IMR-90 (cell line): ENCODE measurements around the gene ITGA1. TPM values are rescaled to one million over a fixed set of nuclear protein-coding genes. Genes with fewer than 3 reads are reported as not detected.

ENCODE experiments used
- ATAC-seq: fragments of 200-7000 bp; cut with Tn5 transposase; 2 replicates; pipeline ENCODE4 v1.9.1; 2020; ENCODE audit warnings: low read depth, mild to moderate bottlenecking, moderate library complexity
- BruUV-seq: library from RNA; stranded (reverse); fragments of 400-500 nt; replicated peaks from 2 replicates; lab custom pipeline; 2021; lab: Mats Ljungman, UMichigan
- CTCF ChIA-PET: fragments of 300-600 bp; formaldehyde crosslinking; extraction: SDS; loops from one replicate; lab custom pipeline; 2021; ENCODE audit warnings: antibody characterized with exemption; lab: Yijun Ruan, JAX
- POLR2A ChIA-PET: fragments of 300-600 bp; sonication (Branson Sonifier 250); formaldehyde crosslinking; loops from one replicate; lab custom pipeline; 2022; ENCODE audit warnings: antibody characterized with exemption; ENCODE audit not compliant: unreplicated experiment; lab: Charles Lee
- DNase-seq: peaks from one replicate; pipeline ENCODE4 v3.0.0; 2013
- H2AFZ ChIP-seq: replicated peaks from 2 replicates; pipeline ENCODE3; 2013; ENCODE audit warnings: low read length, mild to moderate bottlenecking; ENCODE audit not compliant: poor library complexity
- H2AK5ac ChIP-seq: 2 replicates; pipeline ENCODE4 v1.6.1; 2013; ENCODE audit warnings: low read depth, low read length, inconsistent platforms
- H2AK9ac ChIP-seq: replicated peaks from 2 replicates; pipeline ENCODE3; 2013; ENCODE audit warnings: mild to moderate bottlenecking, low read depth, low read length, moderate library complexity; ENCODE audit not compliant: poor library complexity
- H2BK120ac ChIP-seq: 2 replicates; pipeline ENCODE4 v1.6.1; 2013; ENCODE audit warnings: low read depth, low read length, inconsistent platforms
- H2BK15ac ChIP-seq: 3 replicates; pipeline ENCODE4 v1.6.1; 2013; ENCODE audit warnings: low read depth, low read length, inconsistent platforms
- H2BK20ac ChIP-seq: 2 replicates; pipeline ENCODE4 v1.6.1; 2013; ENCODE audit warnings: low read depth, mild to moderate bottlenecking, inconsistent platforms, low read length, moderate library complexity
- H2BK5ac ChIP-seq: 2 replicates; pipeline ENCODE4 v1.6.1; 2013; ENCODE audit warnings: mild to moderate bottlenecking, low read depth, low read length, inconsistent platforms; ENCODE audit not compliant: poor library complexity, severe bottlenecking
- H3K14ac ChIP-seq: replicated peaks from 2 replicates; pipeline ENCODE4 v1.6.1; 2013; ENCODE audit warnings: low read depth, low read length, inconsistent platforms
- H3K18ac ChIP-seq: 2 replicates; pipeline ENCODE4 v1.6.1; 2013; ENCODE audit warnings: low read depth, low read length, control low read depth
- H3K23ac ChIP-seq: 2 replicates; pipeline ENCODE4 v1.6.1; 2013; ENCODE audit warnings: low read depth, low read length, inconsistent platforms
- H3K27ac ChIP-seq: 2 replicates; pipeline ENCODE4 v1.5.1; 2013; ENCODE audit warnings: mild to moderate bottlenecking, control low read depth, low read length; ENCODE audit not compliant: insufficient read depth
- H3K27me3 ChIP-seq: 2 replicates; pipeline ENCODE4 v1.6.1; 2013; ENCODE audit warnings: low read length; ENCODE audit not compliant: control insufficient read depth, insufficient read depth
- H3K36me3 ChIP-seq: 2 replicates; pipeline ENCODE4 v1.6.1; 2013; ENCODE audit warnings: low read length, mixed read lengths; ENCODE audit not compliant: control insufficient read depth, insufficient read depth
- H3K4ac ChIP-seq: 2 replicates; pipeline ENCODE4 v1.6.1; 2013; ENCODE audit warnings: low read depth, low read length, inconsistent platforms
- H3K4me1 ChIP-seq: 2 replicates; pipeline ENCODE4 v1.6.1; 2013; ENCODE audit warnings: low read length, mixed read lengths; ENCODE audit not compliant: control insufficient read depth, insufficient read depth
- H3K4me2 ChIP-seq: 2 replicates; pipeline ENCODE4 v1.6.1; 2013; ENCODE audit warnings: low read depth, mild to moderate bottlenecking, control low read depth, low read length, moderate library complexity
- H3K4me3 ChIP-seq: 2 replicates; pipeline ENCODE4 v1.5.1; 2013; ENCODE audit warnings: low read depth, mild to moderate bottlenecking, control low read depth, low read length, moderate library complexity; ENCODE audit not compliant: insufficient read depth
- H3K56ac ChIP-seq: 2 replicates; pipeline ENCODE4 v1.6.1; 2013; ENCODE audit warnings: low read length, inconsistent platforms; ENCODE audit not compliant: insufficient read depth; ENCODE audit errors: extremely low read depth
- H3K79me1 ChIP-seq, 2 experiments: 2 replicates each; pipeline ENCODE4 v1.6.1; 2013; ENCODE audit warnings: low read length in 2 of 2, inconsistent platforms in 1 of 2, low read depth in 1 of 2
- H3K9ac ChIP-seq: 2 replicates; pipeline ENCODE4 v1.6.1; 2013; ENCODE audit warnings: low read depth, low read length, control low read depth
- H3K9me1 ChIP-seq: 2 replicates; pipeline ENCODE4 v1.6.1; 2013; ENCODE audit warnings: low read length, inconsistent platforms; ENCODE audit not compliant: insufficient read depth
- H3K9me3 ChIP-seq: 2 replicates; pipeline ENCODE4 v1.6.1; 2013; ENCODE audit warnings: low read length; ENCODE audit not compliant: control insufficient read depth, insufficient read depth
- H4K20me1 ChIP-seq: 2 replicates; pipeline ENCODE4 v1.6.1; 2013; ENCODE audit warnings: low read length, inconsistent platforms; ENCODE audit not compliant: insufficient read depth
- H4K5ac ChIP-seq: 2 replicates; pipeline ENCODE4 v1.6.1; 2013; ENCODE audit warnings: mild to moderate bottlenecking, low read depth, low read length, control low read depth
- H4K8ac ChIP-seq, 2 experiments: 2 replicates each; pipeline ENCODE4 v1.6.1; 2013; ENCODE audit warnings: low read depth in 2 of 2, low read length in 2 of 2, control low read depth in 1 of 2, inconsistent platforms in 1 of 2
- H4K91ac ChIP-seq: 2 replicates; pipeline ENCODE4 v1.6.1; 2013; ENCODE audit warnings: low read depth, low read length, inconsistent platforms; ENCODE audit not compliant: insufficient read depth
- CEBPB ChIP-seq: IDR thresholded peaks from 2 replicates; pipeline ENCODE4 v1.6.1; 2012; ENCODE audit warnings: low read depth, low read length, improper control_type of control experiment
- CHD1 ChIP-seq: IDR thresholded peaks from 2 replicates; pipeline ENCODE4 v1.6.1; 2012; ENCODE audit warnings: low read depth, low read length, improper control_type of control experiment
- FOS ChIP-seq: fragments of 150-350 bp; IDR thresholded peaks from 2 replicates; pipeline ENCODE4 v1.6.1; 2016; ENCODE audit warnings: low read depth, low read length
- MXI1 ChIP-seq: IDR thresholded peaks from 2 replicates; pipeline ENCODE4 v1.6.1; 2012; ENCODE audit warnings: low read depth, mild to moderate bottlenecking, low read length, moderate library complexity, borderline replicate concordance
- NFE2L2 ChIP-seq: fragments of 150-350 bp; IDR thresholded peaks from 2 replicates; pipeline ENCODE4 v1.6.1; 2016; ENCODE audit warnings: low read depth, mild to moderate bottlenecking, low read length
- POLR2A ChIP-seq: IDR thresholded peaks from 2 replicates; pipeline ENCODE4 v1.6.1; 2012; ENCODE audit warnings: mild to moderate bottlenecking, low read depth, low read length
- RAD21 ChIP-seq: IDR thresholded peaks from 2 replicates; pipeline ENCODE4 v1.6.1; 2012; ENCODE audit warnings: low read length, improper control_type of control experiment
- RFX5 ChIP-seq: IDR thresholded peaks from 2 replicates; pipeline ENCODE4 v1.8.0; 2012; ENCODE audit warnings: low read depth, mild to moderate bottlenecking, low read length, moderate library complexity
- SMC3 ChIP-seq: fragments of 150-350 bp; IDR thresholded peaks from 2 replicates; pipeline ENCODE4 v1.6.1; 2016; ENCODE audit warnings: low read depth, mild to moderate bottlenecking, antibody characterized with exemption, low read length, moderate library complexity
- WGBS, 2 experiments: methylation state at CpG; one replicate each; pipeline versions ENCODE4 v1.1.5 to v1.1.7; 2013; ENCODE audit warnings: missing lambda C conversion rate in 2 of 2; ENCODE audit not compliant: insufficient read length in 1 of 2; ENCODE audit errors: extremely low coverage in 2 of 2; 5-methylcytosine and 5-hydroxymethylcytosine counted together
- dilution Hi-C: fragments of 300-500 bp; cut with HindIII; formaldehyde crosslinking; loops from one replicate; pipeline ENCODE4 v1.14.3; 2018; ENCODE audit warnings: low sequenced_read_pairs; ENCODE audit not compliant: unreplicated experiment
- in situ Hi-C: fragments of 300-500 bp; cut with MboI; formaldehyde crosslinking; loops from 3 replicates; pipeline ENCODE4 v1.14.3; 2019; ENCODE audit warnings: low sequenced_read_pairs, inconsistent platforms, mixed read lengths
- intact Hi-C: fragments of 100-400 bp; cut with micrococcal nuclease; formaldehyde crosslinking; loops from 2 replicates; pipeline ENCODE4 v1.10.0; 2022
- polyA plus RNA-seq, 3 experiments: library from polyadenylated mRNA; depleted of rRNA; stranded (reverse); fragments of >200 nt; gene quantifications; 2 replicates each; pipeline ENCODE4 v1.2.3, GENCODE V29; 2012; ENCODE audit warnings: low replicate concordance in 1 of 3
- total RNA-seq: library from RNA; depleted of rRNA; stranded (reverse); fragments of >200 nt; gene quantifications from 2 replicates; pipeline ENCODE4 v1.2.3, GENCODE V29; 2012
- TF ChIP-seq, protein P1 (sequence below): fragments of 150-350 bp; IDR thresholded peaks from 2 replicates; pipeline ENCODE4 v1.6.1; 2017; ENCODE audit warnings: mild to moderate bottlenecking, antibody characterized with exemption, low read length, low read depth
- TF ChIP-seq, protein P2 (sequence below): fragments of 150-350 bp; IDR thresholded peaks from 2 replicates; pipeline ENCODE4 v1.6.1; 2016; ENCODE audit warnings: low read depth, mild to moderate bottlenecking, low read length, moderate library complexity, borderline replicate concordance
- TF ChIP-seq, protein P3 (sequence below): conservative IDR thresholded peaks from 2 replicates; pipeline ENCODE4 v1.5.1; 2012; ENCODE audit warnings: mild to moderate bottlenecking, low read depth, low read length, improper control_type of control experiment

ITGA1 gene
- total and polyA plus RNA-seq, 2 of the 4 experiments (the other 2 are of a cell fraction), result 22.3 to 95.2 TPM

DNA sequence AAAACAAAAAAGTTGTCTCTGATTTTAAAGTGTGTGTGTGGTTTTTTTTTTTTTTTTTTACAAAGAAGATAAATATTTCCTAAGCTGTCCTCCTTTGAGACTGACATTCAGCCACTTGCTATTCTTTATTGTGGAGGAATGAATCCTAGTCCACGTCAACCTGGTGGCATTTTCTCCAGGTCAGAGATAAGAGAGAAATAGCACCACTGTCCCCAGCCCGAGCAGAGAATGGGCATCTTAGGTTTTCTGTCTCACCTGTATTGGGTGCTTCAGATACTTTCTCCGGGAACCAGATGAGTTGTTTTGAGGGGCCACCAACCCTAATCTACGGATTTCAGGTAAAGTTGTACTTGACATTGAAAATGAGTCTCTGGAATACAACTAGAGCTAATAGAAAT lies 202.8 kb downstream of the ITGA1 start:
- no peak overlapping the region for H2AFZ ChIP-seq
- 60% methylated on average over 1 of the region's 4 CpGs; no CpG with 5 or more reads in 1 of the 2 experiments for WGBS, 2 experiments
- intact Hi-C loops, result loop anchor here (2.0 to 5.0 kb wide), 2 partner anchors 37 to 46 kb away; no protein-coding TSS in a partner anchor

More for the DNA sequence above, 202.8 kb downstream of the ITGA1 start:
- Histone ChIP-seq H4K8ac (no peak overlapping the region), H4K20me1 (0 out of 2 replicates have a peak, but pooled peaks cover 3% of the 10 kb centered on the region), H4K5ac (peak overlapping the region; percentile 28; the same call in 1 of the 2 replicates), H3K4me1 (peaks cover 16% of the 10 kb centered on the region; the same call in 1 of the 2 replicates), H2BK20ac (no peak overlapping the region), H3K79me1 (peaks cover 0 to 68% of the 10 kb centered on the region in 2 experiments; a peak in 2 of 4 replicates), H3K56ac (peak overlapping the region; percentile 67; the same call in 1 of the 2 replicates), H3K27ac (peak overlapping the region; percentile 15; the same call in 1 of the 2 replicates), H2BK15ac (peak overlapping the region; percentile 52; the same call in 1 of the 3 replicates), H2AK9ac (peak overlapping the region; percentile 55), H3K4ac (peak overlapping the region; percentile 22; the same call in 1 of the 2 replicates), H3K36me3 (peaks cover 5% of the 10 kb centered on the region; the same call in 1 of the 2 replicates), H3K14ac (peak overlapping the region; percentile 59), H3K4me2 (peak overlapping the region; percentile 93), H3K27me3 (no peaks in the 10 kb centered on the region), H2BK5ac (peak overlapping the region; percentile 50), H4K91ac (peak overlapping the region; percentile 25; the same call in 1 of the 2 replicates), H3K18ac (peak overlapping the region; percentile 57; the same call in 1 of the 2 replicates), H2BK120ac (no peak overlapping the region), H3K9ac (peak overlapping the region; percentile 73), H3K9me1 (peaks cover 4% of the 10 kb centered on the region; the same call in 1 of the 2 replicates), H3K9me3 (no peaks in the 10 kb centered on the region), H3K4me3 (peak overlapping the region; percentile 93), H3K23ac (peak overlapping the region; percentile 59), H2AK5ac (no peak overlapping the region; the same call in 1 of the 2 replicates)
- TF ChIP-seq, protein P1, sequence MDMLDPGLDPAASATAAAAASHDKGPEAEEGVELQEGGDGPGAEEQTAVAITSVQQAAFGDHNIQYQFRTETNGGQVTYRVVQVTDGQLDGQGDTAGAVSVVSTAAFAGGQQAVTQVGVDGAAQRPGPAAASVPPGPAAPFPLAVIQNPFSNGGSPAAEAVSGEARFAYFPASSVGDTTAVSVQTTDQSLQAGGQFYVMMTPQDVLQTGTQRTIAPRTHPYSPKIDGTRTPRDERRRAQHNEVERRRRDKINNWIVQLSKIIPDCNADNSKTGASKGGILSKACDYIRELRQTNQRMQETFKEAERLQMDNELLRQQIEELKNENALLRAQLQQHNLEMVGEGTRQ, result no peak
- TF ChIP-seq RAD21 (no peak), SMC3 (no peak), CHD1 (no peak), NFE2L2 (no peak), RFX5 (no peak), MXI1 (no peak), FOS (no peak), POLR2A (no peak), CEBPB (no peak)
- TF ChIP-seq, protein P2, sequence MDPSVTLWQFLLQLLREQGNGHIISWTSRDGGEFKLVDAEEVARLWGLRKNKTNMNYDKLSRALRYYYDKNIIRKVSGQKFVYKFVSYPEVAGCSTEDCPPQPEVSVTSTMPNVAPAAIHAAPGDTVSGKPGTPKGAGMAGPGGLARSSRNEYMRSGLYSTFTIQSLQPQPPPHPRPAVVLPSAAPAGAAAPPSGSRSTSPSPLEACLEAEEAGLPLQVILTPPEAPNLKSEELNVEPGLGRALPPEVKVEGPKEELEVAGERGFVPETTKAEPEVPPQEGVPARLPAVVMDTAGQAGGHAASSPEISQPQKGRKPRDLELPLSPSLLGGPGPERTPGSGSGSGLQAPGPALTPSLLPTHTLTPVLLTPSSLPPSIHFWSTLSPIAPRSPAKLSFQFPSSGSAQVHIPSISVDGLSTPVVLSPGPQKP, result no peak
- TF ChIP-seq, protein P3, sequence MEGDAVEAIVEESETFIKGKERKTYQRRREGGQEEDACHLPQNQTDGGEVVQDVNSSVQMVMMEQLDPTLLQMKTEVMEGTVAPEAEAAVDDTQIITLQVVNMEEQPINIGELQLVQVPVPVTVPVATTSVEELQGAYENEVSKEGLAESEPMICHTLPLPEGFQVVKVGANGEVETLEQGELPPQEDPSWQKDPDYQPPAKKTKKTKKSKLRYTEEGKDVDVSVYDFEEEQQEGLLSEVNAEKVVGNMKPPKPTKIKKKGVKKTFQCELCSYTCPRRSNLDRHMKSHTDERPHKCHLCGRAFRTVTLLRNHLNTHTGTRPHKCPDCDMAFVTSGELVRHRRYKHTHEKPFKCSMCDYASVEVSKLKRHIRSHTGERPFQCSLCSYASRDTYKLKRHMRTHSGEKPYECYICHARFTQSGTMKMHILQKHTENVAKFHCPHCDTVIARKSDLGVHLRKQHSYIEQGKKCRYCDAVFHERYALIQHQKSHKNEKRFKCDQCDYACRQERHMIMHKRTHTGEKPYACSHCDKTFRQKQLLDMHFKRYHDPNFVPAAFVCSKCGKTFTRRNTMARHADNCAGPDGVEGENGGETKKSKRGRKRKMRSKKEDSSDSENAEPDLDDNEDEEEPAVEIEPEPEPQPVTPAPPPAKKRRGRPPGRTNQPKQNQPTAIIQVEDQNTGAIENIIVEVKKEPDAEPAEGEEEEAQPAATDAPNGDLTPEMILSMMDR, result no peak
- CTCF ChIA-PET, result interaction anchor here (0.6 to 1.2 kb wide), 5 partner anchors 29 to 1370 kb away, joined by 3 to 4 read pairs (median 3); no protein-coding TSS in a partner anchor
- ATAC-seq (no peak), DNase-seq (no peak)
- dilution Hi-C loops (no loop called here), in situ Hi-C loops (no loop called here)
- POLR2A ChIA-PET, result interaction anchor here (0.6 kb wide), 2 partner anchors 41 to 45 kb away, joined by 8 read pairs; no protein-coding TSS in a partner anchor
- TSS peak; percentile 43 for BruUV-seq
